Cardiac fibroblast (primary cell): ENCODE data around the gene GRM7.
A peak's percentile ranks its signal among the peaks of the same experiment; 100 is the strongest.

ENCODE experiments used
- DNase-seq, 2 donors: peaks; one replicate each; pipeline versions ENCODE4 v3.0.0 to v3.0.0-alpha.2; 2010; ENCODE audit warnings: low read depth in 2 of 2
- H3K4me3 ChIP-seq, 2 donors: replicated peaks in 1 of 2; 1 replicate in 1 of 2; 2 replicates in 1 of 2; pipeline ENCODE4 v1.5.1; 2011; ENCODE audit warnings: low read depth in 2 of 2, low read length in 2 of 2, mild to moderate bottlenecking in 2 of 2, moderate library complexity in 1 of 2
- CTCF ChIP-seq: IDR thresholded peaks from one replicate; pipeline ENCODE4 v1.5.1; 2011; ENCODE audit warnings: low read depth, mild to moderate bottlenecking, low read length, inconsistent platforms

The GRM7 gene

DNA sequence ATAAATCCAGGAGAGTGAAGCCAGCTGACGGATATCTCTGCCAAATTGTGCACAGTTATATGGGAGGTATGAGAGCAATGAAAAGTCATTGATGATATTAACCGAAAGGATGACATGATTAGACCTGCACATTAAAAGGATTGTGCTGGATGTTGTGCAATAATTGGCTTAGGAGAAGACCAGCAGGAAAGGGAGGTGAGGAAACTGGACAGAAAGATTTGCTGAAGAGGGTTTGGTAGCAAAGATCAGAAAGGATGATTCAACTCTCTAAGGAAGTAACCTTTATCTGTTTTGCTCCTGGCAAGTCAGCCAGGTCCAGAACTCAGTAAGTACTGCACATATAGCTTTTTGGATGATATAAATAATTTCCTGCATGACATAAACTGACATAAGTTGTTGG, 704.7 kb downstream of the GRM7 start:
- peak; percentile 8 to 23 for DNase-seq
- H3K4me3 ChIP-seq: no peak overlapping the region
- TF ChIP-seq CTCF: no peak

GRCh38 chr3:7567160-7567559, 706.2 kb downstream of the GRM7 start:
- TF ChIP-seq CTCF: no peak
- DNase-seq: no peak

GRCh38 chr3:7568526-7569184, 707.7 kb downstream of the GRM7 start:
- no peak for TF ChIP-seq CTCF
- DNase-seq: no peak
- H3K4me3 ChIP-seq: no peak overlapping the region

More at GRCh38 chr3:7567160-7567559, 706.2 kb downstream of the GRM7 start:
- H3K4me3 ChIP-seq: no peak overlapping the region

DNA sequence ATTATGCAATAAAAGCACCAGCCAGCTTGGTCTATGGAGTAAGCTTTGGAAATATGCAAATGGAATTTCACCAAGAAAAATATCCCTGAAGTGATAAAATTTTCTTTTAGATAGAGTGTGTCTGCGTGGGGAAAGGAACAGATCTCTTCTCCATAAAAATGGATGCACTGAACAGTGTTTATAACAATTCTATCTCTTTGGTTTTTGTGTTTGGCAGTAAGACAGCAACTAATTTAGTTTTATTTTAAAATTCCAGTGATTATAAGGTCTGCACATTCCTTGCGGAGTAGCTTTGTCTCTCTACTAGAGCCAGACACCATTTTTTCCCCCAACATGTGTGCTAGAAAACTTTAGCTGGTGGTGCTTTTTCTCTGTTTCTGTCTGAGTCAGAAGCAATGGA, 712.4 kb downstream of the GRM7 start:
- DNase-seq: peak in 1 of 2 donors; percentile 52
- no peak overlapping the region for H3K4me3 ChIP-seq
- no peak for TF ChIP-seq CTCF

GRCh38 chr3:7574435-7574834, 713.5 kb downstream of the GRM7 start:
- no peak for TF ChIP-seq CTCF
- H3K4me3 ChIP-seq: no peak overlapping the region
- DNase-seq: peak; percentile 48 to 68

DNA sequence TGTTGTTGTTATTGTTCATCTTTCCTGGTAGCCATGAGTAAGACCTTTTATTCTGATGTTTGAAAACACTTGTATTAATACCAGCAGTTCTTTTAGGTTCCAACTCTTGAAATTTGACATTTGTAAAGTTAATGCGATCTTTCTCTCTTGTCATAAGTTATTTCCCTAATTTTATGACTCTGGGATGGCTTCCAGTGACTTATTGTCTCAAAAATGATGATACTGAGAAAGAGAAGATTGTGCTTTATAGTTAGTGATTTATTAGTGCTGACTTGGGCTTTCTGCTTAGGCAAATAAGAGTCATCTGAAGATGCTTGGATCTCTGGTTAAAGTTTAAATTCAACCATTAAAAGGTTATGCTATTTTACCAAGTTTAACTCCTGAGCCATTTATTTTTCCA, 715.2 kb downstream of the GRM7 start:
- DNase-seq: no peak
- no peak for TF ChIP-seq CTCF
- no peak overlapping the region for H3K4me3 ChIP-seq

DNA sequence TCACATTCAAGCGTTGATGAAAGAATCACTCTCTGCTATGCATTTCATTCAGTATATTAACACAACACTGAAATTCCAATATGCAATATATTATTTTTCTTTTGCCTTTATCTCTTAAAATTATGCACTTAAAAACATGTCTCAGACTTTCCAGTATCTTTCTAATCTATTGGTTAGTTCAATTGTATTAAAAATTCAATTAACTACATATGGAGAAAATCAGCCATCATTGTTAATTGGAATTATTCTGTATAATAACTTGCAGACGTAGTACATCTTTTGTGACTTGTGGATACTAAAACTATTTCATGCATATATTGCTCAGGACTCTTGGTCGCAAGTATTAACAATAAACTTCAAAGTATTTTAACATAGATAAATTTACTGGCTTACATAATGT, 715.6 kb downstream of the GRM7 start:
- no peak for TF ChIP-seq CTCF
- H3K4me3 ChIP-seq: no peak overlapping the region
- no peak for DNase-seq
